Myocyte (in vitro differentiated cells): ENCODE measurements around the gene SNX1. TPM values are rescaled to one million over a fixed set of nuclear protein-coding genes. Genes with fewer than 3 reads are reported as not detected.
A peak's percentile ranks its signal among the peaks of the same experiment; 100 is the strongest.
"Not testable (repeated sequence)": the region's sequence is repeated elsewhere in the genome, so short reads cannot be mapped to it uniquely, and the experiment has no call there.

Experiments used
- DNase-seq: peaks from one replicate; pipeline ENCODE4 v3.0.0-alpha.2; 2012; ENCODE audit warnings: low read depth
- polyA plus RNA-seq: library from polyadenylated mRNA; unstranded; fragments of >200 nt; gene quantifications from one replicate; pipeline ENCODE4 v1.2.1, GENCODE V29; 2012; ENCODE audit warnings: missing spikeins
- total RNA-seq: library from RNA; depleted of rRNA; stranded (reverse); fragments of >200 nt; gene quantifications from 2 replicates; pipeline ENCODE4 v1.2.3, GENCODE V29; 2014

SNX1 gene
- total RNA-seq: 24.4 and 27.8 TPM in 2 replicates
- 60.0 TPM for polyA plus RNA-seq

- DNase-seq: peak; percentile 95
Measured at GRCh38 chr15:64095795-64096667, at the start of gene SNX1. SNX1 (plus strand) TSS chr15:64095982; CDS start chr15:64096014, 32 bp downstream.

- peak; percentile 70 for DNase-seq
Measured at GRCh38 chr15:64046421-64047153, 49.2 kb upstream of the SNX1 start, which contains the start of gene DAPK2. DAPK2 (minus strand) TSS chr15:64046485; CDS start chr15:64040261, 6,224 bp downstream.

- DNase-seq: no peak
Measured at GRCh38 chr15:64048781-64049460, 46.9 kb upstream of the SNX1 start.

- DNase-seq: peak; percentile 24
Measured at GRCh38 chr15:64050281-64051092, 45.3 kb upstream of the SNX1 start.

GRCh38 chr15:64051093-64051402, 44.7 kb upstream of the SNX1 start:
- no peak for DNase-seq

GRCh38 chr15:64051407-64052259, 44.1 kb upstream of the SNX1 start:
- no peak for DNase-seq

GRCh38 chr15:64052925-64053491, 42.8 kb upstream of the SNX1 start:
- DNase-seq: no peak

- not testable (repeated sequence) for DNase-seq
Measured at GRCh38 chr15:64053674-64054073, 42.1 kb upstream of the SNX1 start.

GRCh38 chr15:64058279-64058678, 37.5 kb upstream of the SNX1 start:
- no peak for DNase-seq

- DNase-seq: not testable (repeated sequence)
Measured at GRCh38 chr15:64059104-64059503, 36.7 kb upstream of the SNX1 start.

GRCh38 chr15:64060716-64061115, 35.1 kb upstream of the SNX1 start:
- DNase-seq: no peak

GRCh38 chr15:64066451-64066850, 29.3 kb upstream of the SNX1 start:
- DNase-seq: no peak

- peak; percentile 76 for DNase-seq
Measured at GRCh38 chr15:64067564-64068030, 28.2 kb upstream of the SNX1 start.

- DNase-seq: no peak
Measured at GRCh38 chr15:64068133-64068532, 27.6 kb upstream of the SNX1 start.

- no peak for DNase-seq
Measured at GRCh38 chr15:64070106-64070505, 25.7 kb upstream of the SNX1 start.

- peak; percentile 86 for DNase-seq
Measured at GRCh38 chr15:64070965-64071851, 24.6 kb upstream of the SNX1 start.

- DNase-seq: peak; percentile 22
Measured at GRCh38 chr15:64071931-64072765, 23.6 kb upstream of the SNX1 start.
